ENCODE measurements around the gene TMEM138. TPM values are rescaled to one million over a fixed set of nuclear protein-coding genes. Genes with fewer than 3 reads are reported as not detected.

Gene TMEM138
- total and polyA plus RNA-seq, 2 of the 13 experiments (the other 11 are each of a cell fraction or from before 2014, with no cell fraction given), result 43.5 to 61.0 TPM

DNA sequence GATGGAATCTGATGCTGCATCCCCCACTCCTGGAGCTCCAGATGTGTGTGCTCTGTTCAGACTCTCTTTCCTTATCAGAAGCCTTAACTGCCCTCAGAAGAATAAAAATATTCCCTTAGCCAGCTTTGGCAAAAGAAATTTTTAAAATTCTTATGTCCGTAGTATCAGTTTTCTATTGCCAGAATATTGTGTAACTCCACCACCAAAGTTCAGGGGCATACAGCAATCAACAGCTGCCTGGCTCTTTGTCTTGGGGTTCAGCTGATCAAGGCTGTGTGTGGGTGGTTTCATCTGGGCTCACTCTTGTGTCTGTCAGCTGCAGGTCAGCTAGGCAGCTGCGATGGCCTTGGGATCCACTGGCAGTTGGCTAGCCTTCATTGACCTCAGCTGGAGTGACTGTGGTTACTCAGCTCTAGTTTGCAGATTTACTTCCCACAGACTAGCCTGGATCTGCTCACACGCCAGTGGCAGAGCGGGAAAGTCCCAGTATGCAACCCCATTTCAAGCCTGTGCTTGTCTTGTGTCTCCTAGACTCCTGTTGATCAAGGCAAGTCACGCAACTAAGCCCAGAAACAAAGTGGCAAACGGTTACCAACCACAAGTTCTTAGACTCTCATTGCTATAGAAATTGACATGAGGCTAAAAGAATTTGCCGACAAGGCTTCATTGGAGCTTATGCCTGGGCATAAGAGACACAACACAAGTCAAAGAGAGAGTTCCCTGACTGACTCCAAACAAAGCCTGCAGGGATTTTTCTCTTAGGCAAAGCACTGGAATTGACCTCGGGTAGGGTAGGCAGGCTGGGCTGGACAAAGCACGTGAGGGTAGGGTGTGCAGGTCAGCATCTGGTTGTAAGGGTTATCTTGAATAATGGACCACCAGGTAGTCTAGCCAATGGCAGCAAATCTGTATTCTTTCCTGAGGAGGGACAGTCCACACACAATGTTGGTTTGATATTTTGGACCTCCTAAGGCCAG lies 7.5 kb downstream of the TMEM138 start (continued):
- TF ChIP-seq MIER3 (CRISPR knock-in tag; IDR thresholded peaks at IDR 0.05; ENCODE audit: borderline replicate concordance) (peak; percentile 25; the same call in 1 of the 2 replicates), ZFY (CRISPR knock-in tag; IDR thresholded peaks at IDR 0.05) (0 out of 2 replicates have a peak, but pooled peaks have one; percentile 29), MYC (CRISPR knock-in tag; IDR thresholded peaks at IDR 0.05; ENCODE audit: borderline replicate concordance) (peak; percentile 44; the same call in 1 of the 2 replicates), SP4 (CRISPR knock-in tag; IDR thresholded peaks at IDR 0.05) (peak; percentile 50; the same call in 1 of the 2 replicates), ZNF337 (CRISPR knock-in tag; IDR thresholded peaks at IDR 0.05; ENCODE audit: borderline replicate concordance, low read depth) (no peak), CEBPG (CRISPR knock-in tag; IDR thresholded peaks at IDR 0.05) (peak; percentile 83), ZNF264 (CRISPR knock-in tag; IDR thresholded peaks at IDR 0.05) (peak; percentile 73; the same call in 1 of the 2 replicates), POLR2A (IDR thresholded peaks at IDR 0.05; ENCODE audit: insufficient read depth in 1 of 2, low read depth in 2 of 2, low read length in 2 of 2) (peak; percentile 26 to 31; a peak in 2 of 4 replicates), HOXA3 (CRISPR knock-in tag; IDR thresholded peaks at IDR 0.05) (peak; percentile 57; the same call in 1 of the 2 replicates), ZNF563 (CRISPR knock-in tag; IDR thresholded peaks at IDR 0.05) (peak; percentile 66; the same call in 1 of the 2 replicates), DR1 (CRISPR knock-in tag; IDR thresholded peaks at IDR 0.05) (no peak), FOXK2 (IDR thresholded peaks at IDR 0.05) (peak; percentile 49; the same call in 1 of the 2 replicates), SKI (IDR thresholded peaks at IDR 0.05; ENCODE audit: partially characterized antibody) (peak; percentile 93)
- TF ChIP-seq, protein P1, sequence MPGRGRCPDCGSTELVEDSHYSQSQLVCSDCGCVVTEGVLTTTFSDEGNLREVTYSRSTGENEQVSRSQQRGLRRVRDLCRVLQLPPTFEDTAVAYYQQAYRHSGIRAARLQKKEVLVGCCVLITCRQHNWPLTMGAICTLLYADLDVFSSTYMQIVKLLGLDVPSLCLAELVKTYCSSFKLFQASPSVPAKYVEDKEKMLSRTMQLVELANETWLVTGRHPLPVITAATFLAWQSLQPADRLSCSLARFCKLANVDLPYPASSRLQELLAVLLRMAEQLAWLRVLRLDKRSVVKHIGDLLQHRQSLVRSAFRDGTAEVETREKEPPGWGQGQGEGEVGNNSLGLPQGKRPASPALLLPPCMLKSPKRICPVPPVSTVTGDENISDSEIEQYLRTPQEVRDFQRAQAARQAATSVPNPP (CRISPR knock-in tag; IDR thresholded peaks at IDR 0.05), result peak; percentile 58; the same call in 1 of the 2 replicates
- TF ChIP-seq, protein P2, sequence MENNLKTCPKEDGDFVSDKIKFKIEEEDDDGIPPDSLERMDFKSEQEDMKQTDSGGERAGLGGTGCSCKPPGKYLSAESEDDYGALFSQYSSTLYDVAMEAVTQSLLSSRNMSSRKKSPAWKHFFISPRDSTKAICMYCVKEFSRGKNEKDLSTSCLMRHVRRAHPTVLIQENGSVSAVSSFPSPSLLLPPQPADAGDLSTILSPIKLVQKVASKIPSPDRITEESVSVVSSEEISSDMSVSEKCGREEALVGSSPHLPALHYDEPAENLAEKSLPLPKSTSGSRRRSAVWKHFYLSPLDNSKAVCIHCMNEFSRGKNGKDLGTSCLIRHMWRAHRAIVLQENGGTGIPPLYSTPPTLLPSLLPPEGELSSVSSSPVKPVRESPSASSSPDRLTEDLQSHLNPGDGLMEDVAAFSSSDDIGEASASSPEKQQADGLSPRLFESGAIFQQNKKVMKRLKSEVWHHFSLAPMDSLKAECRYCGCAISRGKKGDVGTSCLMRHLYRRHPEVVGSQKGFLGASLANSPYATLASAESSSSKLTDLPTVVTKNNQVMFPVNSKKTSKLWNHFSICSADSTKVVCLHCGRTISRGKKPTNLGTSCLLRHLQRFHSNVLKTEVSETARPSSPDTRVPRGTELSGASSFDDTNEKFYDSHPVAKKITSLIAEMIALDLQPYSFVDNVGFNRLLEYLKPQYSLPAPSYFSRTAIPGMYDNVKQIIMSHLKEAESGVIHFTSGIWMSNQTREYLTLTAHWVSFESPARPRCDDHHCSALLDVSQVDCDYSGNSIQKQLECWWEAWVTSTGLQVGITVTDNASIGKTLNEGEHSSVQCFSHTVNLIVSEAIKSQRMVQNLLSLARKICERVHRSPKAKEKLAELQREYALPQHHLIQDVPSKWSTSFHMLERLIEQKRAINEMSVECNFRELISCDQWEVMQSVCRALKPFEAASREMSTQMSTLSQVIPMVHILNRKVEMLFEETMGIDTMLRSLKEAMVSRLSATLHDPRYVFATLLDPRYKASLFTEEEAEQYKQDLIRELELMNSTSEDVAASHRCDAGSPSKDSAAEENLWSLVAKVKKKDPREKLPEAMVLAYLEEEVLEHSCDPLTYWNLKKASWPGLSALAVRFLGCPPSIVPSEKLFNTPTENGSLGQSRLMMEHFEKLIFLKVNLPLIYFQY (CRISPR knock-in tag; IDR thresholded peaks at IDR 0.05; ENCODE audit: borderline replicate concordance), result 0 out of 2 replicates have a peak, but pooled peaks have one; percentile 30
- TF ChIP-seq, protein P3, sequence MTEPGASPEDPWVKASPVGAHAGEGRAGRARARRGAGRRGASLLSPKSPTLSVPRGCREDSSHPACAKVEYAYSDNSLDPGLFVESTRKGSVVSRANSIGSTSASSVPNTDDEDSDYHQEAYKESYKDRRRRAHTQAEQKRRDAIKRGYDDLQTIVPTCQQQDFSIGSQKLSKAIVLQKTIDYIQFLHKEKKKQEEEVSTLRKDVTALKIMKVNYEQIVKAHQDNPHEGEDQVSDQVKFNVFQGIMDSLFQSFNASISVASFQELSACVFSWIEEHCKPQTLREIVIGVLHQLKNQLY (CRISPR knock-in tag; IDR thresholded peaks at IDR 0.05), result peak; percentile 74; the same call in 1 of the 2 replicates
- TF ChIP-seq, protein P4, sequence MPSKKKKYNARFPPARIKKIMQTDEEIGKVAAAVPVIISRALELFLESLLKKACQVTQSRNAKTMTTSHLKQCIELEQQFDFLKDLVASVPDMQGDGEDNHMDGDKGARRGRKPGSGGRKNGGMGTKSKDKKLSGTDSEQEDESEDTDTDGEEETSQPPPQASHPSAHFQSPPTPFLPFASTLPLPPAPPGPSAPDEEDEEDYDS (CRISPR knock-in tag; IDR thresholded peaks at IDR 0.05), result peak; percentile 22; the same call in 1 of the 2 replicates
- TF ChIP-seq, protein P5, sequence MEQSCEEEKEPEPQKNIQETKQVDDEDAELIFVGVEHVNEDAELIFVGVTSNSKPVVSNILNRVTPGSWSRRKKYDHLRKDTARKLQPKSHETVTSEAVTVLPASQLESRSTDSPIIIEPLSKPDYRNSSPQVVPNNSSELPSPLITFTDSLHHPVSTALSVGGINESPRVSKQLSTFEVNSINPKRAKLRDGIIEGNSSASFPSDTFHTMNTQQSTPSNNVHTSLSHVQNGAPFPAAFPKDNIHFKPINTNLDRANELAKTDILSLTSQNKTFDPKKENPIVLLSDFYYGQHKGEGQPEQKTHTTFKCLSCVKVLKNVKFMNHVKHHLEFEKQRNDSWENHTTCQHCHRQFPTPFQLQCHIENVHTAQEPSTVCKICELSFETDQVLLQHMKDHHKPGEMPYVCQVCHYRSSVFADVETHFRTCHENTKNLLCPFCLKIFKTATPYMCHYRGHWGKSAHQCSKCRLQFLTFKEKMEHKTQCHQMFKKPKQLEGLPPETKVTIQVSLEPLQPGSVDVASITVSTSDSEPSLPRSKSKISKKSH (CRISPR knock-in tag; IDR thresholded peaks at IDR 0.05; ENCODE audit: borderline replicate concordance), result peak; percentile 52; the same call in 1 of the 2 replicates
